NCI-H774 (cell line): ENCODE data around the gene FLT3.
"Not testable (repeated sequence)": the region's sequence is repeated elsewhere in the genome, so short reads cannot be mapped to it uniquely, and the experiment has no call there.

Source experiments
- DNase-seq: peaks from one replicate; lab custom pipeline; 2025; lab: John Stamatoyannopoulos, UW

The FLT3 gene

GRCh38 chr13:27972478-27972820 is 127.9 kb downstream of the FLT3 start:
- DNase-seq: no peak

GRCh38 chr13:27971776-27972477 is 128.4 kb downstream of the FLT3 start:
- DNase-seq: no peak

GRCh38 chr13:27971236-27971645 is 129.1 kb downstream of the FLT3 start:
- no peak for DNase-seq

GRCh38 chr13:27970382-27971235 is 129.8 kb downstream of the FLT3 start:
- DNase-seq: no peak

- DNase-seq: no peak
Observed at GRCh38 chr13:27969866-27970229, 130.5 kb downstream of the FLT3 start.

- DNase-seq: peak; percentile 13
Observed at GRCh38 chr13:27969082-27969865, 131.1 kb downstream of the FLT3 start, which contains the start of gene CDX2. Gene CDX2, minus strand, starts transcription at chr13:27969315. Its CDS starts 309 bp downstream, at chr13:27969006.

GRCh38 chr13:27968316-27969081 is 131.9 kb downstream of the FLT3 start:
- no peak for DNase-seq

GRCh38 chr13:27967736-27968315 is 132.6 kb downstream of the FLT3 start:
- no peak for DNase-seq

- DNase-seq: no peak
Observed at GRCh38 chr13:27967203-27967735, 133.1 kb downstream of the FLT3 start.

- no peak for DNase-seq
Observed at GRCh38 chr13:27966641-27967202, 133.7 kb downstream of the FLT3 start.

- no peak for DNase-seq
Observed at GRCh38 chr13:27965740-27966640, 134.4 kb downstream of the FLT3 start.

GRCh38 chr13:27965343-27965739 is 135.0 kb downstream of the FLT3 start:
- no peak for DNase-seq

- DNase-seq: no peak
Observed at GRCh38 chr13:27964741-27965323, 135.5 kb downstream of the FLT3 start.

- DNase-seq: not testable (repeated sequence)
Observed at GRCh38 chr13:27964206-27964605, 136.2 kb downstream of the FLT3 start.

GRCh38 chr13:27963491-27963890 is 136.9 kb downstream of the FLT3 start:
- no peak for DNase-seq

- DNase-seq: no peak
Observed at GRCh38 chr13:27962982-27963381, 137.4 kb downstream of the FLT3 start.

- no peak for DNase-seq
Observed at GRCh38 chr13:27962128-27962841, 138.1 kb downstream of the FLT3 start.

GRCh38 chr13:27961227-27962085 is 138.9 kb downstream of the FLT3 start:
- no peak for DNase-seq
